A549 (cell line): ENCODE data around the gene TPGS1. TPM values are rescaled to one million over a fixed set of nuclear protein-coding genes. Genes with fewer than 3 reads are reported as not detected.

ENCODE experiments used
- ATAC-seq, 2 experiments: fragments of 200-7000 bp in 1 of 2; fragments of >200 bp in 1 of 2; cut with Nextera tagmentation in 1 of 2; cut with Tn5 transposase in 1 of 2; 3 replicates each; pipeline versions ENCODE4 v1.8.0 to v1.9.1; 2018 to 2020; ENCODE audit warnings: mild to moderate bottlenecking in 1 of 2, moderate library complexity in 1 of 2
- CTCF ChIA-PET: fragments of 300-600 bp; sonication (Branson Sonifier 250); formaldehyde crosslinking; extraction: SDS; loops from one replicate; lab custom pipeline; 2021; ENCODE audit warnings: antibody characterized with exemption, inconsistent platforms; lab: Yijun Ruan, JAX
- POLR2A ChIA-PET: fragments of 350-600 bp; formaldehyde crosslinking; extraction: SDS; loops from one replicate; lab custom pipeline; 2021; ENCODE audit warnings: antibody characterized with exemption, inconsistent platforms; lab: Yijun Ruan, JAX
- DNase-seq, 2 experiments: peaks; one replicate each; pipeline versions ENCODE4 v3.0.0 to v3.0.0-alpha.2; 2011 to 2016; ENCODE audit warnings: low read depth in 1 of 2, low spot score in 1 of 2
- FAIRE-seq: peaks from 2 replicates; lab custom pipeline; 2011; peaks lifted over from hg19 to GRCh38; lab: Jason Lieb, UNC
- H3K27ac ChIP-seq, 2 experiments: fragments of >200 bp; sonication (Bioruptor Twin); formaldehyde crosslinking; 3 replicates each; pipeline ENCODE4 v1.5.1; 2016 to 2017
- H3K4me1 ChIP-seq: fragments of >200 bp; sonication (Bioruptor Twin); formaldehyde crosslinking; 3 replicates; pipeline ENCODE4 v1.6.1; 2016
- H3K4me2 ChIP-seq: fragments of >200 bp; sonication (Bioruptor Twin); formaldehyde crosslinking; 3 replicates; pipeline ENCODE4 v1.6.1; 2016
- H3K4me3 ChIP-seq: fragments of >200 bp; sonication (Bioruptor Twin); formaldehyde crosslinking; 3 replicates; pipeline ENCODE4 v1.5.1; 2016
- H3K9me3 ChIP-seq: fragments of >200 bp; sonication (Bioruptor Twin); formaldehyde crosslinking; 3 replicates; pipeline ENCODE4 v1.6.1; 2016
- CBX2 ChIP-seq: fragments of 200-600 bp; sonication (generic); IDR thresholded peaks from 2 replicates; pipeline ENCODE4 v1.6.1; 2016; ENCODE audit warnings: low read depth, mild to moderate bottlenecking, borderline replicate concordance
- CHD2 ChIP-seq: fragments of 150-350 bp; IDR thresholded peaks from 2 replicates; pipeline ENCODE4 v1.6.1; 2014; ENCODE audit warnings: low read length; ENCODE audit not compliant: partially characterized antibody
- EP300 ChIP-seq, 2 experiments: fragments of >200 bp; sonication (Bioruptor Twin); formaldehyde crosslinking; IDR thresholded peaks; 2 replicates in 1 of 2; 3 replicates in 1 of 2; pipeline ENCODE4 v1.6.1; 2016 to 2017
- ESRRA ChIP-seq: fragments of 150-350 bp; IDR thresholded peaks from 2 replicates; pipeline ENCODE4 v1.6.1; 2014; ENCODE audit warnings: mild to moderate bottlenecking, low read length, borderline replicate concordance
- FOSL2 ChIP-seq, 2 experiments: fragments of 450-650 bp in 1 of 2; fragments of >200 bp in 1 of 2; sonication (Bioruptor Twin) in 1 of 2; formaldehyde crosslinking; IDR thresholded peaks; 2 replicates each; pipeline versions ENCODE4 v1.5.0 to v1.6.1; 2016 to 2020; ENCODE audit warnings: mild to moderate bottlenecking in 1 of 2, moderate library complexity in 1 of 2
- HDAC2 ChIP-seq: fragments of 200-600 bp; sonication (generic); IDR thresholded peaks from 2 replicates; pipeline ENCODE4 v1.6.1; 2016
- HEYL ChIP-seq: fragments of 250-450 bp; sonication (Bioruptor Pico); IDR thresholded peaks from 2 replicates; pipeline ENCODE4 v1.8.0; 2021; ENCODE audit warnings: mild to moderate bottlenecking, moderate library complexity
- HOXB5 ChIP-seq: fragments of 250-450 bp; sonication (Bioruptor Pico); IDR thresholded peaks from 2 replicates; pipeline ENCODE4 v1.5.0; 2020; ENCODE audit warnings: mild to moderate bottlenecking, moderate library complexity
- JUN ChIP-seq, 2 experiments: fragments of >200 bp; sonication (Bioruptor Twin); formaldehyde crosslinking; IDR thresholded peaks; 2 replicates in 1 of 2; 3 replicates in 1 of 2; pipeline ENCODE4 v1.6.1; 2016 to 2017
- KDM1A ChIP-seq: fragments of 200-600 bp; sonication (generic); IDR thresholded peaks from 2 replicates; pipeline ENCODE4 v1.6.1; 2016; ENCODE audit warnings: low read depth, mild to moderate bottlenecking
- MAFK ChIP-seq: fragments of 450-650 bp; IDR thresholded peaks from 2 replicates; pipeline ENCODE4 v1.6.1; 2014; ENCODE audit not compliant: partially characterized antibody
- MAX ChIP-seq: IDR thresholded peaks from 2 replicates; pipeline ENCODE4 v1.6.1; 2012
- MYC ChIP-seq: IDR thresholded peaks from 2 replicates; pipeline ENCODE4 v1.6.1; 2012; ENCODE audit warnings: mild to moderate bottlenecking, inconsistent platforms, low read length, improper control_type of control experiment, borderline replicate concordance
- NFE2L2 ChIP-seq: fragments of 150-350 bp; conservative IDR thresholded peaks from 2 replicates; pipeline ENCODE4 v1.6.1; 2014; ENCODE audit warnings: low read length
- NPAS2 ChIP-seq: fragments of 250-450 bp; sonication (Bioruptor Pico); IDR thresholded peaks from 2 replicates; pipeline ENCODE4 v1.8.0; 2022; ENCODE audit warnings: mild to moderate bottlenecking, moderate library complexity, borderline replicate concordance
- NR3C1 ChIP-seq: fragments of >200 bp; sonication (Bioruptor Twin); formaldehyde crosslinking; IDR thresholded peaks from 3 replicates; pipeline ENCODE4 v1.6.1; 2017
- POLR2A ChIP-seq: IDR thresholded peaks from 2 replicates; pipeline ENCODE4 v1.6.1; 2012; ENCODE audit warnings: mild to moderate bottlenecking, low read length
- RAD21 ChIP-seq, 2 experiments: fragments of >200 bp in 1 of 2; sonication (Bioruptor Twin) in 1 of 2; formaldehyde crosslinking in 1 of 2; IDR thresholded peaks in 1 of 2; conservative IDR thresholded peaks in 1 of 2; 2 replicates in 1 of 2; 3 replicates in 1 of 2; pipeline ENCODE4 v1.6.1; 2012 to 2018; ENCODE audit warnings: inconsistent platforms in 1 of 2
- RARB ChIP-seq: fragments of 250-450 bp; sonication (Bioruptor Pico); IDR thresholded peaks from 2 replicates; pipeline ENCODE4 v1.8.0; 2021; ENCODE audit warnings: mild to moderate bottlenecking, moderate library complexity
- SMC3 ChIP-seq: fragments of >200 bp; sonication (Bioruptor Twin); formaldehyde crosslinking; IDR thresholded peaks from 3 replicates; pipeline ENCODE4 v1.6.1; 2018; ENCODE audit warnings: inconsistent platforms
- TFCP2L1 ChIP-seq: fragments of 250-450 bp; sonication (Bioruptor Pico); IDR thresholded peaks from 2 replicates; pipeline ENCODE4 v1.5.0; 2021; ENCODE audit warnings: mild to moderate bottlenecking
- TP53 ChIP-seq: fragments of 250-450 bp; sonication (Bioruptor Pico); IDR thresholded peaks from 2 replicates; pipeline ENCODE4 v1.5.0; 2021; ENCODE audit warnings: mild to moderate bottlenecking, moderate library complexity
- ZNF302 ChIP-seq: fragments of 250-450 bp; sonication (Bioruptor Pico); IDR thresholded peaks from 2 replicates; pipeline ENCODE4 v1.9.0; 2021; ENCODE audit warnings: inconsistent platforms, mild to moderate bottlenecking, moderate library complexity
- ZSCAN20 ChIP-seq: fragments of 250-450 bp; sonication (Bioruptor Pico); IDR thresholded peaks from 2 replicates; pipeline ENCODE4 v1.8.0; 2022; ENCODE audit warnings: mild to moderate bottlenecking, moderate library complexity
- WGBS: methylation state at CpG from one replicate; pipeline ENCODE4 v1.1.6; 2017; ENCODE audit errors: missing lambda C conversion rate; 5-methylcytosine and 5-hydroxymethylcytosine counted together
- polyA plus RNA-seq, 4 experiments: library from polyadenylated mRNA; depleted of rRNA in 3 of 4; stranded (reverse); fragments of >200 nt; fragmentation: RNase III in 1 of 4; extraction: RNeasy Plus Mini Kit Qiagen cat#74134 plus additional on column Dnase treatment in 1 of 4; gene quantifications; 2 replicates in 3 of 4; 3 replicates in 1 of 4; pipeline ENCODE4 v1.2.3, GENCODE V29; 2011 to 2017
- TF ChIP-seq, protein P1 (sequence below): IDR thresholded peaks from 2 replicates; pipeline ENCODE4 v1.6.1; 2012; ENCODE audit warnings: low read depth, borderline replicate concordance
- TF ChIP-seq, protein P2 (sequence below): fragments of >200 bp; sonication (Bioruptor Twin); formaldehyde crosslinking; IDR thresholded peaks from 3 replicates; pipeline ENCODE4 v1.6.1; 2016
- TF ChIP-seq, protein P3 (sequence below): fragments of 250-450 bp; sonication (Bioruptor Pico); IDR thresholded peaks from 2 replicates; pipeline ENCODE4 v1.5.0; 2020; ENCODE audit warnings: low read depth, mild to moderate bottlenecking, moderate library complexity
- TF ChIP-seq, protein P4 (sequence below): fragments of >200 bp; sonication (Bioruptor Twin); formaldehyde crosslinking; IDR thresholded peaks from 2 replicates; pipeline ENCODE4 v1.6.1; 2016

TPGS1 gene
- polyA plus RNA-seq, 2 of the 4 experiments (the other 2 are of a cell fraction) = 2.7 to 13.1 TPM

DNA sequence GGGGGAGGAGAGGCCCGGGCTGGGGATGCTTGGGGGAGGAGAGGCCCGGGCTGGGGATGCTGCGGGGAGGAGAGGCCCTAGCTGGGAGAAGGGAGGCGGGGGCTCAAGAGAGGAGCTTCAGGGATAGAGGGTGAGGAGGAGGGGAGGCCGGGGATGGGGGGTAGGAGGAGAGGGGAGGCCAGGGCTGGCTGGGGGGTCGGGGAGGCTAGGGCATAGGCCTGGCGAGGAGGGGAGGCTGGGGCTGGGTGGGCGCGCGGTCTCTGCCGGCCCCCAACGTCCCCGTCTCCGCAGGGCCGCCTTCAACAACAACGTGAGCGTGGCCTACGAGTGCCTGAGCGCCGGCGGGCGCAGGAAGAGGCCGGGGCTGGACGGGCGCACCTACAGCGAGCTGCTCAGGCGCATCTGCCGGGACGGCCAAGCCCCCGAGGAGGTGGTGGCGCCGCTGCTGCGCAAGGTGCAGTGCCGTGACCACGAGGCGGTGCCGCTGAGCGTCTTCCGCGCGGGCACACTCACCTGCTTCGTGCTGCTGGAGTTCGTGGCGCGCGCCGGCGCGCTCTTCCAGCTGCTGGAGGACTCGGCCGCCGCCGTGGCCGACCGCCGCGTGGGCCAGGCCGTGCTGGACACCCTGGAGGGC lies 11.4 kb downstream of the TPGS1 start:
- no peak for TF ChIP-seq RARB (CRISPR knock-in tag)
- TF ChIP-seq, protein P1, sequence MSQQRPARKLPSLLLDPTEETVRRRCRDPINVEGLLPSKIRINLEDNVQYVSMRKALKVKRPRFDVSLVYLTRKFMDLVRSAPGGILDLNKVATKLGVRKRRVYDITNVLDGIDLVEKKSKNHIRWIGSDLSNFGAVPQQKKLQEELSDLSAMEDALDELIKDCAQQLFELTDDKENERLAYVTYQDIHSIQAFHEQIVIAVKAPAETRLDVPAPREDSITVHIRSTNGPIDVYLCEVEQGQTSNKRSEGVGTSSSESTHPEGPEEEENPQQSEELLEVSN = no peak
- TF ChIP-seq EP300 (IDR thresholded peaks at IDR 0.05) = no peak
- no peak for TF ChIP-seq NPAS2 (CRISPR knock-in tag)
- TF ChIP-seq NFE2L2 = no peak
- no peak for TF ChIP-seq RAD21 (conservative IDR thresholded peaks at IDR 0.05 in 1 of 2, IDR thresholded peaks at IDR 0.05 in 1 of 2)
- no peak for TF ChIP-seq TFCP2L1
- TF ChIP-seq MAFK = no peak
- no peak for TF ChIP-seq NR3C1
- TF ChIP-seq, protein P2, sequence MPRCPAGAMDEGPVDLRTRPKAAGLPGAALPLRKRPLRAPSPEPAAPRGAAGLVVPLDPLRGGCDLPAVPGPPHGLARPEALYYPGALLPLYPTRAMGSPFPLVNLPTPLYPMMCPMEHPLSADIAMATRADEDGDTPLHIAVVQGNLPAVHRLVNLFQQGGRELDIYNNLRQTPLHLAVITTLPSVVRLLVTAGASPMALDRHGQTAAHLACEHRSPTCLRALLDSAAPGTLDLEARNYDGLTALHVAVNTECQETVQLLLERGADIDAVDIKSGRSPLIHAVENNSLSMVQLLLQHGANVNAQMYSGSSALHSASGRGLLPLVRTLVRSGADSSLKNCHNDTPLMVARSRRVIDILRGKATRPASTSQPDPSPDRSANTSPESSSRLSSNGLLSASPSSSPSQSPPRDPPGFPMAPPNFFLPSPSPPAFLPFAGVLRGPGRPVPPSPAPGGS = no peak
- TF ChIP-seq MAX = no peak
- TF ChIP-seq CHD2 = no peak
- TF ChIP-seq SMC3 = no peak
- TF ChIP-seq, protein P3, sequence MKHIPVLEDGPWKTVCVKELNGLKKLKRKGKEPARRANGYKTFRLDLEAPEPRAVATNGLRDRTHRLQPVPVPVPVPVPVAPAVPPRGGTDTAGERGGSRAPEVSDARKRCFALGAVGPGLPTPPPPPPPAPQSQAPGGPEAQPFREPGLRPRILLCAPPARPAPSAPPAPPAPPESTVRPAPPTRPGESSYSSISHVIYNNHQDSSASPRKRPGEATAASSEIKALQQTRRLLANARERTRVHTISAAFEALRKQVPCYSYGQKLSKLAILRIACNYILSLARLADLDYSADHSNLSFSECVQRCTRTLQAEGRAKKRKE (CRISPR knock-in tag) = no peak
- no peak for TF ChIP-seq MYC
- Histone ChIP-seq H3K4me1 (peaks cover 8% of the 10 kb centered on the region; the same call in 1 of the 3 replicates), H3K4me2 (no peak overlapping the region), H3K27ac (no peak overlapping the region), H3K9me3 (no peaks in the 10 kb centered on the region), H3K4me3 (no peak overlapping the region)
- FAIRE-seq (no peak), DNase-seq (no peak), ATAC-seq (no peak)
- 97% methylated on average over 22 of the region's 58 CpGs for WGBS
- POLR2A ChIA-PET = no interaction called here
- CTCF ChIA-PET = no interaction called here

DNA sequence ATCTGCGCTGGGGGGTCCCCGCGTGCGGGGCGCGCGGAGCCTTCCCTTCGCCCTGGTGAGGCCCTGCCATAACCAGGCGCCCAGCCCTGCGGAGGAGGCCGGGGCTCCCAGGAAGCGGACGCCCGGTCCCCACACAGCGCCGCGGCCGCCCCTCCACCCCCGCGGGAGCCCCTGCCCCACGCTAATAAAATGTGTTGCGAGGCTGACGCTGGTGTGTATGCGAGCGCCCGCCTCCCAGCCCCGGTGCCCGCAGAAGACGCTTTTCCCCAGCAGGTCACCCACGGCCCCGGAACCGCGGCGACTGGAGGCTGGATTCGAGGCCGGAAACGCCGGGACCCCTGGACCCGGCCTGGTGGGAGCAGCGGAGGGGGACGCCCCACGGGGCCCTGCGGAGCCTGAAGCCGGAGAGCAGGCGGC lies 12.2 kb downstream of the TPGS1 start:
- no peaks in the 10 kb centered on the region for H3K9me3 ChIP-seq
- 95% methylated on average over 18 of the region's 45 CpGs for WGBS
- H3K27ac ChIP-seq = no peak overlapping the region
- FAIRE-seq = no peak
- TF ChIP-seq ZNF302 (CRISPR knock-in tag) = no peak
- TF ChIP-seq, protein P1 = no peak
- no peak for TF ChIP-seq JUN (IDR thresholded peaks at IDR 0.05)
- TF ChIP-seq ESRRA = no peak
- TF ChIP-seq, protein P4, sequence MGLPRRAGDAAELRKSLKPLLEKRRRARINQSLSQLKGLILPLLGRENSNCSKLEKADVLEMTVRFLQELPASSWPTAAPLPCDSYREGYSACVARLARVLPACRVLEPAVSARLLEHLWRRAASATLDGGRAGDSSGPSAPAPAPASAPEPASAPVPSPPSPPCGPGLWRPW = no peak
- TF ChIP-seq HOXB5 (CRISPR knock-in tag) = no peak
- TF ChIP-seq KDM1A = no peak
- TF ChIP-seq CBX2 = no peak
- TF ChIP-seq HEYL = no peak
- TF ChIP-seq MAX = no peak
- TF ChIP-seq RAD21 (conservative IDR thresholded peaks at IDR 0.05 in 1 of 2, IDR thresholded peaks at IDR 0.05 in 1 of 2) = no peak
- no peak for TF ChIP-seq TP53 (CRISPR knock-in tag)
- no peak for TF ChIP-seq POLR2A
- no peak for TF ChIP-seq FOSL2 (IDR thresholded peaks at IDR 0.05)
- no peak for TF ChIP-seq FOSL2 (CRISPR knock-in tag; IDR thresholded peaks at IDR 0.05)
- TF ChIP-seq ZSCAN20 (CRISPR knock-in tag) = no peak
- TF ChIP-seq, protein P2 = no peak
- no peak for TF ChIP-seq HDAC2
- TF ChIP-seq, all 56 proteins: peak for 0
- peaks cover 13% of the 10 kb centered on the region; the same call in 2 of the 3 replicates for H3K4me1 ChIP-seq
- ChIA-PET POLR2A (no interaction called here), CTCF (interaction anchor here (4.0 kb wide), 1 partner anchor 9 kb away, joined by 42 read pairs; no protein-coding TSS in a partner anchor)
- no peak overlapping the region for H3K4me3 ChIP-seq
- ATAC-seq (no peak), DNase-seq (no peak)
- H3K4me2 ChIP-seq = no peak overlapping the region
